ENCODE data around the gene NOD2.

The NOD2 gene

GRCh38 chr16:50712560-50712898 is 19.1 kb downstream of the NOD2 start:
- Histone ChIP-seq H3K4me1 (ENCODE audit: control insufficient read depth, insufficient read depth, low read length) (no peaks in the 10 kb centered on the region), H3K36me3 (ENCODE audit: control insufficient read depth, insufficient read depth, low read length) (no peaks in the 10 kb centered on the region), H3K9me3 (ENCODE audit: control insufficient read depth, low read length) (no peaks in the 10 kb centered on the region), H3K27me3 (ENCODE audit: control insufficient read depth, insufficient read depth, low read length) (no peaks in the 10 kb centered on the region), H3K9ac (ENCODE audit: low read length) (no peak overlapping the region), H3K4me3 (ENCODE audit: low read length) (no peak overlapping the region)

- H3K4me1 ChIP-seq (ENCODE audit: control insufficient read depth, insufficient read depth, low read length) = no peaks in the 10 kb centered on the region
- H3K27me3 ChIP-seq (ENCODE audit: control insufficient read depth, insufficient read depth, low read length) = no peaks in the 10 kb centered on the region
- H3K9ac ChIP-seq (ENCODE audit: low read length) = no peak overlapping the region
- H3K36me3 ChIP-seq (ENCODE audit: control insufficient read depth, insufficient read depth, low read length) = no peaks in the 10 kb centered on the region
- no peaks in the 10 kb centered on the region for H3K9me3 ChIP-seq (ENCODE audit: control insufficient read depth, low read length)
- H3K4me3 ChIP-seq (ENCODE audit: low read length) = no peak overlapping the region
Measured at GRCh38 chr16:50712956-50713355, 19.6 kb downstream of the NOD2 start.

GRCh38 chr16:50717091-50717490 is 23.7 kb downstream of the NOD2 start:
- H3K9ac ChIP-seq (ENCODE audit: low read length) = no peak overlapping the region
- H3K27me3 ChIP-seq (ENCODE audit: control insufficient read depth, insufficient read depth, low read length) = no peaks in the 10 kb centered on the region
- H3K4me1 ChIP-seq (ENCODE audit: control insufficient read depth, insufficient read depth, low read length) = peaks cover 19% of the 10 kb centered on the region
- no peaks in the 10 kb centered on the region for H3K36me3 ChIP-seq (ENCODE audit: control insufficient read depth, insufficient read depth, low read length)
- no peaks in the 10 kb centered on the region for H3K9me3 ChIP-seq (ENCODE audit: control insufficient read depth, low read length)
- H3K4me3 ChIP-seq (ENCODE audit: low read length) = no peak overlapping the region

- H3K9me3 ChIP-seq (ENCODE audit: control insufficient read depth, low read length) = no peaks in the 10 kb centered on the region
- H3K9ac ChIP-seq (ENCODE audit: low read length) = no peak overlapping the region
- no peaks in the 10 kb centered on the region for H3K27me3 ChIP-seq (ENCODE audit: control insufficient read depth, insufficient read depth, low read length)
- H3K4me3 ChIP-seq (ENCODE audit: low read length) = no peak overlapping the region
- H3K36me3 ChIP-seq (ENCODE audit: control insufficient read depth, insufficient read depth, low read length) = no peaks in the 10 kb centered on the region
- peaks cover 19% of the 10 kb centered on the region for H3K4me1 ChIP-seq (ENCODE audit: control insufficient read depth, insufficient read depth, low read length)
Measured at GRCh38 chr16:50717494-50717893, 24.1 kb downstream of the NOD2 start.

GRCh38 chr16:50718061-50718760 is 24.8 kb downstream of the NOD2 start:
- Histone ChIP-seq H3K9ac (ENCODE audit: low read length) (no peak overlapping the region), H3K27me3 (ENCODE audit: control insufficient read depth, insufficient read depth, low read length) (no peaks in the 10 kb centered on the region), H3K4me1 (ENCODE audit: control insufficient read depth, insufficient read depth, low read length) (peaks cover 19% of the 10 kb centered on the region), H3K9me3 (ENCODE audit: control insufficient read depth, low read length) (no peaks in the 10 kb centered on the region), H3K4me3 (ENCODE audit: low read length) (no peak overlapping the region), H3K36me3 (ENCODE audit: control insufficient read depth, insufficient read depth, low read length) (no peaks in the 10 kb centered on the region)

- Histone ChIP-seq H3K9me3 (ENCODE audit: control insufficient read depth, low read length) (no peaks in the 10 kb centered on the region), H3K4me3 (ENCODE audit: low read length) (no peak overlapping the region), H3K27me3 (ENCODE audit: control insufficient read depth, insufficient read depth, low read length) (no peaks in the 10 kb centered on the region), H3K9ac (ENCODE audit: low read length) (peak overlapping the region; percentile 28), H3K4me1 (ENCODE audit: control insufficient read depth, insufficient read depth, low read length) (peaks cover 19% of the 10 kb centered on the region), H3K36me3 (ENCODE audit: control insufficient read depth, insufficient read depth, low read length) (no peaks in the 10 kb centered on the region)
Measured at GRCh38 chr16:50718761-50719400, 25.5 kb downstream of the NOD2 start.

GRCh38 chr16:50719401-50720337 is 26.3 kb downstream of the NOD2 start:
- H3K27me3 ChIP-seq (ENCODE audit: control insufficient read depth, insufficient read depth, low read length) = no peaks in the 10 kb centered on the region
- H3K36me3 ChIP-seq (ENCODE audit: control insufficient read depth, insufficient read depth, low read length) = no peaks in the 10 kb centered on the region
- peak overlapping the region; percentile 28 for H3K9ac ChIP-seq (ENCODE audit: low read length)
- peaks cover 19% of the 10 kb centered on the region for H3K4me1 ChIP-seq (ENCODE audit: control insufficient read depth, insufficient read depth, low read length)
- no peak overlapping the region for H3K4me3 ChIP-seq (ENCODE audit: low read length)
- no peaks in the 10 kb centered on the region for H3K9me3 ChIP-seq (ENCODE audit: control insufficient read depth, low read length)

GRCh38 chr16:50721549-50722404 is 28.4 kb downstream of the NOD2 start:
- Histone ChIP-seq H3K27me3 (ENCODE audit: control insufficient read depth, insufficient read depth, low read length) (no peaks in the 10 kb centered on the region), H3K9me3 (ENCODE audit: control insufficient read depth, low read length) (no peaks in the 10 kb centered on the region), H3K36me3 (ENCODE audit: control insufficient read depth, insufficient read depth, low read length) (no peaks in the 10 kb centered on the region), H3K9ac (ENCODE audit: low read length) (no peak overlapping the region), H3K4me3 (ENCODE audit: low read length) (no peak overlapping the region), H3K4me1 (ENCODE audit: control insufficient read depth, insufficient read depth, low read length) (peaks cover 19% of the 10 kb centered on the region)

- Histone ChIP-seq H3K36me3 (ENCODE audit: control insufficient read depth, insufficient read depth, low read length) (no peaks in the 10 kb centered on the region), H3K9me3 (ENCODE audit: control insufficient read depth, low read length) (no peaks in the 10 kb centered on the region), H3K9ac (ENCODE audit: low read length) (no peak overlapping the region), H3K4me1 (ENCODE audit: control insufficient read depth, insufficient read depth, low read length) (peaks cover 19% of the 10 kb centered on the region), H3K4me3 (ENCODE audit: low read length) (no peak overlapping the region), H3K27me3 (ENCODE audit: control insufficient read depth, insufficient read depth, low read length) (no peaks in the 10 kb centered on the region)
Measured at GRCh38 chr16:50722405-50722737, 29.0 kb downstream of the NOD2 start.

GRCh38 chr16:50722960-50723359 is 29.6 kb downstream of the NOD2 start:
- Histone ChIP-seq H3K27me3 (ENCODE audit: control insufficient read depth, insufficient read depth, low read length) (no peaks in the 10 kb centered on the region), H3K9ac (ENCODE audit: low read length) (no peak overlapping the region), H3K36me3 (ENCODE audit: control insufficient read depth, insufficient read depth, low read length) (no peaks in the 10 kb centered on the region), H3K4me3 (ENCODE audit: low read length) (no peak overlapping the region), H3K4me1 (ENCODE audit: control insufficient read depth, insufficient read depth, low read length) (peaks cover 19% of the 10 kb centered on the region), H3K9me3 (ENCODE audit: control insufficient read depth, low read length) (no peaks in the 10 kb centered on the region)

- Histone ChIP-seq H3K9me3 (ENCODE audit: control insufficient read depth, low read length) (no peaks in the 10 kb centered on the region), H3K9ac (ENCODE audit: low read length) (no peak overlapping the region), H3K36me3 (ENCODE audit: control insufficient read depth, insufficient read depth, low read length) (no peaks in the 10 kb centered on the region), H3K27me3 (ENCODE audit: control insufficient read depth, insufficient read depth, low read length) (no peaks in the 10 kb centered on the region), H3K4me1 (ENCODE audit: control insufficient read depth, insufficient read depth, low read length) (peaks cover 11% of the 10 kb centered on the region), H3K4me3 (ENCODE audit: low read length) (no peak overlapping the region)
Measured at GRCh38 chr16:50724306-50724705, 30.9 kb downstream of the NOD2 start.
